Coronary artery (tissue), 2 donors: Measurements from ENCODE around the gene CRYBG3.
"Not testable (repeated sequence)": the region's sequence is repeated elsewhere in the genome, so short reads cannot be mapped to it uniquely, and the experiment has no call there.

Experiments
- DNase-seq: peaks from one replicate; pipeline ENCODE4 v3.0.0-alpha.2; 2017; ENCODE audit warnings: low spot score
- H3K27ac ChIP-seq, 2 donors: fragments of 200-600 bp; sonication (generic); one replicate each; pipeline ENCODE4 v1.5.1; 2016 to 2019
- H3K4me3 ChIP-seq: fragments of 200-600 bp; sonication (generic); 2 replicates; pipeline ENCODE4 v1.5.1; 2016; ENCODE audit warnings: mild to moderate bottlenecking, moderate library complexity
- TF ChIP-seq, protein P1 (sequence below): fragments of 200-600 bp; sonication (generic); IDR thresholded peaks from one replicate; pipeline ENCODE4 v1.5.1; 2019; ENCODE audit warnings: antibody characterized with exemption

Gene CRYBG3

DNA sequence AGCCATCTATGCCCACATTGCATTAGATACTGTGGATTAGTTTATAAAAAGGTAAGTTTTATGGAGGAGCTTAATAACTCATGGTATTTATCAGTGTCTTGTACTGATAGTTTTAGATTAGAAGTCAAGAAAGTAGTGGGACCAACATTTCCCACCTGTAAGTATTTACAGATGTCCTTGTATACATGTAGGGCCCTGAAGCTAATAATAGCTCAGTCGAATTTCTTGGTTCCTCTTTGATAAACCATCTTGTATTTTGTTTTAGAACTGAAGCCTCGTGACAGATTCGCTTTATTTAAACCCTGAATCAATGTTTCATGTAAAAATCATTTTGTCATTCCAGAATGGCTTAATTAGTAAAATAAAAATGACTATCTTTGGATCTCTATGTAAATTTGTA lies 73.4 kb downstream of the CRYBG3 start:
- DNase-seq, result no peak
- TF ChIP-seq, protein P1, sequence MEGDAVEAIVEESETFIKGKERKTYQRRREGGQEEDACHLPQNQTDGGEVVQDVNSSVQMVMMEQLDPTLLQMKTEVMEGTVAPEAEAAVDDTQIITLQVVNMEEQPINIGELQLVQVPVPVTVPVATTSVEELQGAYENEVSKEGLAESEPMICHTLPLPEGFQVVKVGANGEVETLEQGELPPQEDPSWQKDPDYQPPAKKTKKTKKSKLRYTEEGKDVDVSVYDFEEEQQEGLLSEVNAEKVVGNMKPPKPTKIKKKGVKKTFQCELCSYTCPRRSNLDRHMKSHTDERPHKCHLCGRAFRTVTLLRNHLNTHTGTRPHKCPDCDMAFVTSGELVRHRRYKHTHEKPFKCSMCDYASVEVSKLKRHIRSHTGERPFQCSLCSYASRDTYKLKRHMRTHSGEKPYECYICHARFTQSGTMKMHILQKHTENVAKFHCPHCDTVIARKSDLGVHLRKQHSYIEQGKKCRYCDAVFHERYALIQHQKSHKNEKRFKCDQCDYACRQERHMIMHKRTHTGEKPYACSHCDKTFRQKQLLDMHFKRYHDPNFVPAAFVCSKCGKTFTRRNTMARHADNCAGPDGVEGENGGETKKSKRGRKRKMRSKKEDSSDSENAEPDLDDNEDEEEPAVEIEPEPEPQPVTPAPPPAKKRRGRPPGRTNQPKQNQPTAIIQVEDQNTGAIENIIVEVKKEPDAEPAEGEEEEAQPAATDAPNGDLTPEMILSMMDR, result no peak
- Histone ChIP-seq H3K4me3 (no peak overlapping the region), H3K27ac (no peak overlapping the region)

DNA sequence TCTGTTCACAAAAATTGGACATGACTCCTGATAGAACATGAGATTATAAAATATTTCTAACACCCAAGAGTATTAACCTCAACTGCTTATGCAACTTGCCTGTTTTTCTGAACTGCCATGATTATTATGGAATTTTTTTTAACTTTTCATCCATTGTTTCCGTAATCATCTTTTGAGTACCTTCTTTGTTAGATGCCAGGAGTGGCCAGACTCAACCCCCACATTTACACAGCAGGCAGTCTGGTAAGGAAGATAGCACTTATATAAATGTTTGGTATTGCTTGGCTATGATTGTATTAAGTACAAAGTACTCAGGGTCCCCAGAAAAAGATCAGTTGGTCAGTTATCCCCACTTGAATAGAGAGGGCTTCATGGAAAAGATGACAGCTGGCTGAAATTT lies 74.3 kb downstream of the CRYBG3 start:
- no peak overlapping the region for H3K4me3 ChIP-seq
- no peak for DNase-seq
- TF ChIP-seq, protein P1, result no peak
- H3K27ac ChIP-seq, result no peak overlapping the region

DNA sequence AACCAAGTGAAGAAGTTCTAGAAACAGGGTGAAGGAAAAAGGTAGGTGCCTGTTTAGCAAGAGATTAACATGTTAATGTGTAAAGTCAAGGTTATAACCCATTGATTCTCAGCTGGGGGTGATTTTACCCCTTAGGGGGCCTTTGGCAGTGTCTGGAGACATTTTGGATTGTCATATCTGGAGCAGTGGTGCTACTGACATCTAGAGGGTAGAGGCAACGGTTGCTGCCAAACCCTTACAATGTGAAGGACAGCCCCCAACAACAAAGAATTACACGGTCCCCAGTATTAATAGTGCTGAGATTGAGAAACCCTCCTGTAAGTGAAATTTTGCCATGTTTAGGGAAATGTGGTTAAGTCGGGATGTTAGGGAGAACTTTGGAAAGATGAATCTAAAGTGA lies 74.7 kb downstream of the CRYBG3 start:
- Histone ChIP-seq H3K27ac (no peak overlapping the region), H3K4me3 (no peak overlapping the region)
- DNase-seq, result no peak
- TF ChIP-seq, protein P1, result no peak

DNA sequence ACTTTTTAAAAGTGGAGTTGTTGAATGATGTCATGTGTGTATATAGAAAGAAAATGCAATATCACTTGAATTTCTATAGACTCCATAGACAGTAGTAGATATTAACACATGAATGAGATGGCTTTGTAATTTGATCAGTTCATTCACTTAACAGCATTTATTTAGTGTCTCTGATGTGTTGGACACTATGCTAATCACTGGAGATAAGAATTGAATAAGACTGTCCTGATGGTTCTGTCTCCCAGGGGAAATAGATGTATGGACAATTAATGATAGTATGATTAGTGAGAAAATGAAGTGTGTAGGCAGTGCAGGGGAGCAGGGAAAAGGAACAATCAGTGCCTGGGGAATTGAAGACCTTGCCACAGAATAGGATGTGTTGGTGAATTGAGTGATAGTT lies 77.5 kb downstream of the CRYBG3 start:
- no peak for DNase-seq
- TF ChIP-seq, protein P1, result no peak
- H3K27ac ChIP-seq, result no peak overlapping the region
- no peak overlapping the region for H3K4me3 ChIP-seq

DNA sequence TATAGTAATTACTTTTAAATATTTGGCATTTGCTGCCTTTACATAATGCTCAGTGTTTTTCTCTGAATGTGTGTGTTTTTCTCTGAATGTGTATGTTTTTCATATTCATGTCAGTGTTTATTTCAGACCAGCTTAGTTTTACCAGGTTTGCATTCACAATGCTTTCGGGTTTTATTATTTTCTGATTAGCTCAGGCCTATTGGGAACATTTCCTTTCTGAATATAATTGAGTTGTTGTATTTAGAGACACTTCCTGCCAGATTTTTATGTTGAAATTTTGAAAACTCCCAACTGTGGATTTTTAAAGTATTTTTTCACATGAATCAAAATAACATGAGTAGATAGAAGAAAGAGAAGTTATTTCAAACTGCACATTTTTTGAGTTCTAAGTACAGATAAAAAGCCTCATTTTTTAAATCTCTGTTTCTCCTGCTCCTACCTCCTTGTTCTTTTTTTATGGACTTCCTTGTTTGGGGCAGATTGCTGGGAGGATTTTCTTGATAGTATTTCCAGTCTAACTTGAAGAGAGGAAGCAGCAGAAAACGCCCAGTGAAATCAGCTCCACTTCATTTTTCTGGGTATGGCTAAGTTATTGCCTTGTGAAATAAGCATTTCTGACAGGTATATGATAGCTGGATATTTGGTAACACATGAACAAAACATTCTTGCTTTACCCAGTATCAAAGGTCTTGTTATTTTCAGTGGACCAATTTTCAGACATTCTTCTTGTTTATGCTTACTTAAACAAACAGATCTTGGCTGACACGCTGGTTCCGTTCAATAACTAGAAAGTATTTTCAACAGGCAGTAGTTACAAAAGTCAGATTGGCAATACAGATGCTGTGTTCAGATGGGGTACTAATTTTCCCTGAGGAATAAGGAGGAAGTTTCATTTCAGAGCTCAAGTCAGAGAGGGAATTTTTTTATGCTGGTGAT lies 79.8 kb downstream of the CRYBG3 start:
- peak overlapping the region; percentile 0 to 66 for H3K27ac ChIP-seq
- no peak for DNase-seq
- TF ChIP-seq, protein P1, result no peak
- H3K4me3 ChIP-seq, result peak overlapping the region; percentile 26

DNA sequence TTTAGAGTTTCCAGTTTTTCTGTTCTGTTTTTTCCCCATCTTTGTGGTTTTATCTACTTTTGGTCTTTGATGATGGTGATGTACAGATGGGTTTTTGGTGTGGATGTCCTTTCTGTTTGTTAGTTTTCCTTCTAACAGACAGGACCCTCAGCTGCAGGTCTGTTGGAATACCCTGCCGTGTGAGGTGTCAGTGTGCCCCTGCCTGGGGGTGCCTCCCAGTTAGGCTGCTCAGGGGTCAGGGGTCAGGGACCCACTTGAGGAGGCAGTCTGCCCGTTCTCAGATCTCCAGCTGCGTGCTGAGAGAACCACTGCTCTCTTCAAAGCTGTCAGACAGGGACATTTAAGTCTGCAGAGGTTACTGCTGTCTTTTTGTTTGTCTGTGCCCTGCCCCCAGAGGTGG lies 88.0 kb downstream of the CRYBG3 start:
- DNase-seq, H3K27ac ChIP-seq, H3K4me3 ChIP-seq: not testable (repeated sequence)

DNA sequence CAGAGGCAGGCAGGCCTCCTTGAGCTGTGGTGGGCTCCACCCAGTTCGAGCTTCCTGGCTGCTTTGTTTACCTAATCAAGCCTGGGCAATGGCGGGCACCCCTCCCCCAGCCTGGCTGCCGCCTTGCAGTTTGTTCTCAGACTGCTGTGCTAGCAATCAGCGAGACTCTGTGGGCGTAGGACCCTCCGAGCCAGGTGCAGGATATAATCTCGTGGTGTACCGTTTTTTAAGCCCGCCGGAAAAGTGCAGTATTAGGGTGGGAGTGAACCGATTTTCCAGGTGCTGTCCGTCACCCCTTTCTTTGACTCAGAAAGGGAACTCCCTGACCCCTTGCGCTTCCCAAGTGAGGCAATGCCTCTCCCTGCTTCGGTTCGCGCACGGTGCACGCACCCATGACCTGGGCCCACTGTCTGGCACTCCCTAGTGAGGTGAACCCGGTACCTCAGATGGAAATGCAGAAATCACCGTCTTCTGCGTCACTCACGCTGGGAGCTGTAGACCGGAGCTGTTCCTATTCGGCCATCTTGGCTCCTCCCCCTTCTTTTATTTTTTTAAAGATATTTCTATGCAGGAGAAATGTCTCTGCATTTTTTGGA lies 88.5 kb downstream of the CRYBG3 start:
- H3K4me3 ChIP-seq, H3K27ac ChIP-seq, DNase-seq: not testable (repeated sequence)

DNA sequence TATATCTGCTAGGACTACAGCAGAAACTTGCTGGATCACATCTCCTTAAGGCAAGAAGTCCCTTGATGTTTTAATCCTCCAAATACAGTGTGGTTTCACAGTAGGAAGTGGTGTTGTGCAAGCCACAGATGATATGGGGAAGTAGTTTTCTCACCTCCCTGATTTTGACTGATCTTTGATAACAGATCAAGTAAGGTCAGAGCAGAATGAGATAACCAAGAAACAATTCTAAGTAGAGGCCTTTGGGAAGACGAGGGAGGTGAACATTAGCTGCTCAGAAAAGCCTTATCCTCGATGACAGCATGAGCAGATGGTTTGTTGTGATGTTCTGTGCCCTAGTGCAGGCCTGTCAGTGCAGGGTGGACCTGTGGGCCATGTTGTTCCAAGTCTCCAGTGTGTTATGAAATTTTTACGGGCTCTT lies 89.1 kb downstream of the CRYBG3 start:
- DNase-seq, result no peak
- TF ChIP-seq, protein P1, result no peak
- H3K27ac ChIP-seq, result no peak overlapping the region
- no peak overlapping the region for H3K4me3 ChIP-seq
